GM12873 (cell line): ENCODE data around the gene ITPA.

Experiments
- CTCF ChIP-seq: IDR thresholded peaks from 2 replicates; pipeline ENCODE4 v1.5.1; 2012; ENCODE audit warnings: low read depth, mild to moderate bottlenecking, moderate library complexity, low read length, control low read depth; ENCODE audit not compliant: insufficient read depth; ENCODE audit errors: missing control alignments

ITPA gene

DNA sequence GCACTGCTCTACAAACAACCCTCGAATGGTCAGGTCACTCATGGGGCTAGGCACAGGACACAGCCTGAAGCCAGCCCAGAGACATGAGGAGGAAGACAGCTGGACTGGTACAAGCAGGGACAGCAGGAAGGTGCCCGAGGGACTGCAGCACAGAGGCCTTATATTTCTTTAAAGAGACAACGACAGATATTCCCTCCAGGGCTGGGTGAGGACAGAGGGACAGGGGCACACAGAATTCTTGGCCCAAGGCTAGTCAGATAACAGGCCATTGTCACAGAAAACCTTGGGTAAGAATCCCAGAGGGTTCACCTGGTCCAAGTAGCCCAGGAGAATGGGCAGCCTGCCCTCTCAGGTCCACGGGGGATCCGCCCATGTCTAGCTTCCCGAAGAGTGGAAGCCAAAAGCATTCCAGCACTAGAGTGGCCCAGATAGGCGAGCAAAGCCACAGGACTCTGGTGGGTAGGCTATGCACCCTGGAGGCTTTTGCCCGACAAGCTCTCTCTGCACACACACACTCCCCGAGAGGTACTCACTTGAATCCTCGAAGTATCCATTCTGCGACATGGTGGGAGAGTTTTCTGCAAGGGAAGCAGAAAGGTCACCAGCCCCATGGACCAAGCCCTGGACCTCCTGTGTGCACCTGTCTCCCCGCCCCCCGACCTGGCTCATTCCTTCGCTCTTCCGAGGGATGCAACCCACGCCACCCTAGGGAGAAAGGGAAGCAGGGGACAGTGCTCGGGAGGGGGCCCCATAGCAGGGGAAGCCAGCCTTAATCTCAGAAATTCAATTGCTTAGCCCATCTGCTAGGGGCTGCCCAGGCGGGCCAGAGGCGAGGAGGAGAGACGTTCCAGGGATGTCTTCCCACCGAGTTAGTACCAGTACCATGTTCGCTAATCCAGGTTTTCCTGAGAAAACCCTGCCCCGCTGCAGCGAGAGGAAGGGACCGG is 28.0 kb downstream of the ITPA start:
- TF ChIP-seq CTCF, result no peak

DNA sequence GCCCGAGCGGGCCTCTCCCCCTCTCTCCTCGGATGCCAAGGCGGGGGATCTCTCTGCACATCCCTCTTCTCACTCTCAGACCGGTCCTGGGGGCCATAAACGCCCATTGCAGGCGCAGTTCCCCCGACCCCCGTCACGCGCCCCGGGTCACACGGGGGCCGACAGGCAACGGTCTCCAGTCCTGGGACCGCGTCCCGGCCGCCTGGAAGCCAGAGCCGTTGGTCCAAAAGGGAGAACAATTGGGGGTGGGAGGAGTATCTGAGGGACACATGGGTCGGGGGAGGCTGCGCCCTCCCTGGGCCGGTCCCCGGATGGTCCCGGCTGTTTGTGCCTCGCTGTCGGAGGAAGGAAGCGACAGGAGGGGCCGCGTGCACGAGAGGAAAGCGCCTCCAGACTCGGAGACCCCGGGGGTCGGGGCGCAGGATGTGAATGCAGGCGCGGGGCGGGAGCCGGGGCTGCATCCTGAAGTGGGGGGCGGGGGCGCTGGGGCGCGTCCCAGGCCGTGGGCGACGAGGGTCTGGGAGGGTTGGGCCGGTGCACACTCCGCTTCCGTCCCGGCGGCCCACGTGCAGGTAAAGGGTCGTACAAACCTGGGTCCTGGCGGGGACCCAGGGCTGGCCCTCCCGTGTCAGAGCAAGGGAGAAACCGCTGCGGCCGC is 28.8 kb downstream of the ITPA start:
- TF ChIP-seq CTCF, result no peak

GRCh38 chr20:3238616-3239025 is 29.3 kb downstream of the ITPA start:
- TF ChIP-seq CTCF, result no peak

DNA sequence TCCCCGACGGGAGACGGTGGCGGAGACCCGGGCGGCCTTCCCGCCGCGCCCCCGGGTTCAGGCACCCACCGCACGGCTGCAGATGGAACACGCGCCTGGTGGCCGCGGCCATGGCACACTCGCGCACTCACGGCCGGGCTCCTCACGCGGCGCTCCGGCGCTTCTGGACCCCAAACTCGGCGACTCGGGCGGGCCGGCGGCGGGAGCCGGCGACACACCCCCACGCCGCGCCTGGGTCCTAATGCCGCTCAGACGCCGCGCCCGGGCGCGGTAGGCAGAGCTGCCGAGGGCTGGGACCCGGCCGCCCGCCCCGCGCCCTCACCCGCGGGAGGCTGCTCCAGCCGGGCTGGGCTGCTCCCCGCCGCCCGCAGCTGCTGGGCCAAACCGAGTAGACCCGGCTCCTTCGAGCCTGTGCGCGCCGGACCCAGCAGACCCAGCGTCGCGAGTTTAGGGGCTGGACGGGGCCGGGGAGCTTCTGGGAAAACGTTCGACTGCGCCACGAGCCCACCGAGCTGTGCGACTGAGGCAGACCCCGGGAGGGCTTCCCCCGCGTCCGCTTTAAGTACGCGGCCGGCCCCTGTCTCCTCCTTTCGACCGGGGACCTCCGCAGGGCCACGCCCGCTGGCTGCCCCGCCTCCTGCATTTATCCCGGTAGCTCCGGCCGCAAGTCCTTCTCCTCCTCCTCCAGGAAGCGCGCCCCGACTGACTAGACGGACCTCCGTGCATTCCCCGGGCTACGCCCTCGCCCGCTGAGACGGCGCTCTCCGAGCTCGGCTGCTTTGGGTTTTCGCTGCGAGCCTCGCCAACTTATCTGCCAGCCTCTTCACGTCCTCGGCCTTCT is 29.9 kb downstream of the ITPA start, which contains the start of gene SLC4A11:
Gene SLC4A11 (minus strand): TSS at position 165 of the 841 bp plus-strand sequence. CDS start 53 bp downstream, at position 112.
- no peak for TF ChIP-seq CTCF

- no peak for TF ChIP-seq CTCF
These were observed 30.8 kb downstream of the ITPA start for GRCh38 chr20:3239867-3240775.

DNA sequence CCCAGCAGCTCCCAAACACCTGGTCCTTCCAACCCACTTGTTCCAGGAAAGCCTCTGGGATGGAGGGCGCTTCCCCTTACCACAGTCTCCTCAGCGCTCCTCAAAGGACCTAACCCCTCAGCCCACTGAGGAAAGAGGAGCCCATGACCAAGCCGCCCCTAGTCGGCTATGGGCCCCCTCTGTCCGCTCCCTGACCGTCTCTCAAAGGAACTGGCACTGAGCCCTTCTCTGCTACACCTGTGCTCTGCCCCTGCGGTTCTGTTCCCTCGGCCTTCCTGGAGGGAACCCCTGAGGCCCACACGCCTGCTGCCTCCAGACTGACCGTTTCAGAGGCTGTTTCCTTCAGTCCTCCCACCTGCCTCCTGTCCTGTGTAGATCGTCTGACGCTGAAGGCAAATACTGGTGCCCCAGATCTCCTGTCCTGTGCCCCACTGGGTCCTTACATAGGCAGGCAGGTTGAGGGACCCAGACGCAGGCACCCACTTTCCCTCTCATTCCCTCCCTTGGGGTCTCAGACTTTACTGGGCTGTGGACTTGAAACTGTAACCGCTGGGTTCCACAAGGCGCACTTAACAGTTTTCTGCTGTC is 31.6 kb downstream of the ITPA start:
- no peak for TF ChIP-seq CTCF
